Cardiac septum (tissue), 1 donor: ENCODE measurements around the gene STK32B. TPM values are rescaled to one million over a fixed set of nuclear protein-coding genes. Genes with fewer than 3 reads are reported as not detected.
A peak's percentile ranks its signal among the peaks of the same experiment; 100 is the strongest.
"Not testable (repeated sequence)": the region's sequence is repeated elsewhere in the genome, so short reads cannot be mapped to it uniquely, and the experiment has no call there.

Experiments used
- DNase-seq: peaks from one replicate; pipeline ENCODE4 v3.0.0-alpha.2; 2020; ENCODE audit warnings: low spot score
- intact Hi-C: fragments of 100-400 bp; cut with DNase I; formaldehyde crosslinking; loops from one replicate; pipeline ENCODE4 v1.14.0; 2022
- long read RNA-seq: library from polyadenylated mRNA; unstranded; transcript quantifications from one replicate; pipeline ENCODE4 v2.0.0, GENCODE V29; 2021
- total RNA-seq: library from RNA; stranded (reverse); fragmentation: NEBNext Ultra II Directional; extraction: Animal tissue kit (Norgen Biotek cat#: 25700); gene quantifications from one replicate; pipeline ENCODE4 v1.2.1, GENCODE V29; 2021
- donor health status: DM: no; HTN: no; CAD: no.

STK32B gene
- 0.22 TPM for total RNA-seq
- long read RNA-seq, result 0 reads

GRCh38 chr4:5051278-5052203 is at the start of gene STK32B:
STK32B (plus strand) TSS chr4:5051480.
- intact Hi-C loops, result loop anchor here (5.0 kb wide), 2 partner anchors 411 to 761 kb away; no protein-coding TSS in a partner anchor
- no peak for DNase-seq

GRCh38 chr4:5001641-5002040 is 49.6 kb upstream of the STK32B start:
- DNase-seq, intact Hi-C loops: not testable (repeated sequence)

GRCh38 chr4:5003372-5003857 is 47.9 kb upstream of the STK32B start:
- peak; percentile 55 for DNase-seq

GRCh38 chr4:5003918-5004317 is 47.4 kb upstream of the STK32B start:
- intact Hi-C loops, result no loop called here
- no peak for DNase-seq

More at GRCh38 chr4:5003372-5003857, 47.9 kb upstream of the STK32B start:
- intact Hi-C loops, result no loop called here

- peak; percentile 44 for DNase-seq
- intact Hi-C loops, result no loop called here
These were observed 46.8 kb upstream of the STK32B start for GRCh38 chr4:5004496-5004895.

GRCh38 chr4:5006932-5007331 is 44.3 kb upstream of the STK32B start:
- peak; percentile 19 for DNase-seq
- intact Hi-C loops, result not testable (repeated sequence)

- no peak for DNase-seq
- intact Hi-C loops, result no loop called here
These were observed 41.5 kb upstream of the STK32B start for GRCh38 chr4:5009796-5010195.

- peak; percentile 26 for DNase-seq
- intact Hi-C loops, result no loop called here
These were observed 40.3 kb upstream of the STK32B start for GRCh38 chr4:5010984-5011383.

- intact Hi-C loops, result no loop called here
- no peak for DNase-seq
These were observed 38.9 kb upstream of the STK32B start for GRCh38 chr4:5012244-5012898.

GRCh38 chr4:5012958-5013357 is 38.3 kb upstream of the STK32B start:
- no peak for DNase-seq
- intact Hi-C loops, result no loop called here

GRCh38 chr4:5014007-5014682 is 37.1 kb upstream of the STK32B start:
- intact Hi-C loops, result no loop called here
- DNase-seq, result no peak

- no peak for DNase-seq
- intact Hi-C loops, result no loop called here
These were observed 33.2 kb upstream of the STK32B start for GRCh38 chr4:5018096-5018495.

GRCh38 chr4:5018603-5019002 is 32.7 kb upstream of the STK32B start:
- intact Hi-C loops, result no loop called here
- no peak for DNase-seq

GRCh38 chr4:5019274-5019673 is 32.0 kb upstream of the STK32B start, which contains the start of gene CYTL1:
CYTL1 (minus strand) TSS chr4:5019458; CDS start chr4:5019445, 13 bp downstream.
- DNase-seq, result no peak
- intact Hi-C loops, result no loop called here

GRCh38 chr4:5019796-5020195 is 31.5 kb upstream of the STK32B start:
- no peak for DNase-seq
- intact Hi-C loops, result no loop called here

GRCh38 chr4:5020341-5020740 is 30.9 kb upstream of the STK32B start:
- no peak for DNase-seq
- intact Hi-C loops, result no loop called here

GRCh38 chr4:5021546-5021945 is 29.7 kb upstream of the STK32B start:
- intact Hi-C loops, result no loop called here
- DNase-seq, result no peak

- no peak for DNase-seq
- intact Hi-C loops, result no loop called here
These were observed 26.6 kb upstream of the STK32B start for GRCh38 chr4:5024673-5025072.

GRCh38 chr4:5026371-5026770 is 24.9 kb upstream of the STK32B start:
- no peak for DNase-seq
- intact Hi-C loops, result no loop called here

GRCh38 chr4:5027346-5027745 is 23.9 kb upstream of the STK32B start:
- DNase-seq, result no peak
- intact Hi-C loops, result no loop called here
